ENCODE data around the gene GIGYF2. TPM values are rescaled to one million over a fixed set of nuclear protein-coding genes. Genes with fewer than 3 reads are reported as not detected.

Gene GIGYF2
- total RNA-seq, 2 experiments from 2014 or later = 57.2 to 63.8 TPM

- peaks cover 14% of the 10 kb centered on the region for H3K27me3 Mint-ChIP-seq
- H3K9me3 Mint-ChIP-seq (ENCODE audit: low read depth) = no peaks in the 10 kb centered on the region
- H3K27ac Mint-ChIP-seq = no peak overlapping the region
- DNase-seq (no peak), ATAC-seq (no peak)
- no peaks in the 10 kb centered on the region for H3K36me3 Mint-ChIP-seq
- CTCF ChIA-PET = interaction anchor here (0.6 kb wide), 1 partner anchor 281 kb away, joined by 3 read pairs; no protein-coding TSS in a partner anchor
- H3K4me3 Mint-ChIP-seq = no peak overlapping the region
- peaks cover 3% of the 10 kb centered on the region for H3K4me1 Mint-ChIP-seq
Observed at GRCh38 chr2:232877940-232878511, 180.9 kb downstream of the GIGYF2 start.

GRCh38 chr2:232878855-232879617 lies 181.9 kb downstream of the GIGYF2 start:
- Mint-ChIP-seq H3K4me3 (no peak overlapping the region), H3K27ac (no peak overlapping the region), H3K36me3 (no peaks in the 10 kb centered on the region), H3K27me3 (peaks cover 14% of the 10 kb centered on the region), H3K4me1 (peaks cover 3% of the 10 kb centered on the region), H3K9me3 (ENCODE audit: low read depth) (no peaks in the 10 kb centered on the region)
- ATAC-seq (no peak), DNase-seq (no peak)
- CTCF ChIA-PET = no interaction called here

DNA sequence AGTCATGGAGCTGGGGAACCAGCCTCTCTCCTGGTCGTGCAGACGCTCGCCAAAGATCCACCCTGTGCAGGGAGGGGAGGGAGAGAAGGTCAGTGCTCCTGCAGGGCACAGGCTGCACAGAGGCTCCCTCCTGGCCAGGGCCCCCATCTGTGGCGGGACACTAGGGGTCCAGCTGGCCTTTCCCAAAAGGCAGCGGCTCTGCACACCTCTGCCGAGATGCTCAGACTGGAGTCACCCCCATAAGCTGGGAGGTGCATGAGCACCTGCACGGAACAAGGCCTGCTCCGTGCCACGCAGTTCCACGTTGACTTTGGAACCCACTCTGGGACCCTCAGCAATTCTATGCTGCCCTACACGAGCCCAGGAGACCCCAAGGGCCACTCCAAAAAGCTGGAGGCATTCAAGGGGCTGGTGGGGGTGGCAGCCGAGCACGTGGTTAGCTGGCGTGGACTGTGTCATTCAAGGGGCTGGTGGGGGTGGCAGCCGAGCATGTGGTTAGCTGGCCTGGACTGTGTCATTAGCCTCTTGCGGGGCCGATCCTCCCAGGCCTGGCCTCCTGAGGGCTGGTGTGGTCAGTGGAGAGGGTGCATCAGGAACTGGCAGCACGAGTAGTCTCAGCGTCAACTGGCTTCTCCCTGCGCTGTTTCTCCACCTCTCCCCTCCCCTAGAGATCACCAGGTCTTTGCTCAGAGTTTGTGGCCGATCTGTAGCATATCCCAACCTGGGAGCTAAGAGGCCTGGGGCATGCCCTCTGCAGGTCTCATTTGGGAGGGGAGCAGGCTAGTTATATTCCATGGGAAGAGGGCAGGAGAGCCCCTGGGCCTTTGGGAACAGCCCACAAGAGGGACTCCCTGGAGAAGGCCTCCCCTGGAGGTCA lies 182.7 kb downstream of the GIGYF2 start:
- no peak overlapping the region for H3K4me3 Mint-ChIP-seq
- H3K27me3 Mint-ChIP-seq = peaks cover 14% of the 10 kb centered on the region
- CTCF ChIA-PET = no interaction called here
- ATAC-seq (no peak), DNase-seq (no peak)
- H3K4me1 Mint-ChIP-seq = peaks cover 3% of the 10 kb centered on the region
- no peaks in the 10 kb centered on the region for H3K36me3 Mint-ChIP-seq
- no peak overlapping the region for H3K27ac Mint-ChIP-seq
- H3K9me3 Mint-ChIP-seq (ENCODE audit: low read depth) = no peaks in the 10 kb centered on the region

DNA sequence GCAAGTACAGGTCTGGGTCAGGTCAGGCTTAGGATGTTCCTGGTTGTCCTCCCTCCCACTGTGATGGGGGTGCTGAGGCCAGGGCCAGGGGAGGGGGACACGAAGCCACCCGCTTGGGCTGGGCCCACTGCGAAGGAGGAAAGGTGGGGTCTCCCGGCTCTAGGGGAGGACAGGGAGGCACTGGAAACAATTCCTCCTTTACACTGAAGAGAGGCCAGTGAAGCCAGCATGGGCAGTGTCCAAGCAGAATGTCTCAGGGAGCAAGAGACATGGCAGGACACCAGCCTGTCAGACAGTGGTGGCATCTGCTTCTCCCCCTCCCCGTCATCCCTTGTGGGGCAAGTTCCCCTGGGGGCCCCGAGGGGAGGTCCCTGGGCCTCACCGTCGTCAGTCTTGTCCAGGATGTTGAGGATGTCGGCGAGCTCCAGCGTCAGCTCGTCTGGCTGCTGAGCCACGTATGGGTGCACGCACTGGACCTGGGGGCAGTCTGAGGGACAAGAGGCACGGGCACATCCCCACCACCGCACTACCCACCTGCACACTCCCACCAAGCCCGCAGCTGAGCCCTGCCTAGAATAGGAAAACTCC lies 183.7 kb downstream of the GIGYF2 start:
- H3K9me3 Mint-ChIP-seq (ENCODE audit: low read depth) = no peaks in the 10 kb centered on the region
- no peak overlapping the region for H3K4me3 Mint-ChIP-seq
- peaks cover 6% of the 10 kb centered on the region for H3K27me3 Mint-ChIP-seq
- H3K4me1 Mint-ChIP-seq = no peaks in the 10 kb centered on the region
- H3K36me3 Mint-ChIP-seq = no peaks in the 10 kb centered on the region
- H3K27ac Mint-ChIP-seq = no peak overlapping the region
- DNase-seq (no peak), ATAC-seq (no peak)
- CTCF ChIA-PET = no interaction called here

DNA sequence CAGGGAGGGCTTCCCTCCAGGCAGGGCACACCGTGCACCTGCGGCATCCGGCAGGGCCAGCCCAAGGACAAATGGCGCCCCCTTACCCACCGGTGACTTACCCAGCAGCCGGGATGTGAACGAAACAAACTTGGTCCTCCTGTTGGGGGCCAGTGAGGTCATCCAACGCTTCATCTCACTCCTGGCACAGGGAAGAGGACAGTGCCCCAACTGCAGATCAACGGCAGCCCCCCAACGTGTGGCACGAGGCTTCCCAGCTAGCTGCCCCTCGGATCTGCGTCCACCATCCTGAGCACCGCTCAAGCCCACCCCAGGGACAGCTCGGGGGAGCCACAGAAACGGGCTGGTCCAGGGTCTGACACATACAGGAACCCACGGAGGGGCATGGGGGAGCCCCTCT lies 185.0 kb downstream of the GIGYF2 start:
- DNase-seq (no peak), ATAC-seq (no peak)
- H3K9me3 Mint-ChIP-seq (ENCODE audit: low read depth) = no peaks in the 10 kb centered on the region
- H3K4me3 Mint-ChIP-seq = no peak overlapping the region
- peaks cover 6% of the 10 kb centered on the region for H3K27me3 Mint-ChIP-seq
- no peaks in the 10 kb centered on the region for H3K36me3 Mint-ChIP-seq
- CTCF ChIA-PET = no interaction called here
- H3K4me1 Mint-ChIP-seq = no peaks in the 10 kb centered on the region
- H3K27ac Mint-ChIP-seq = no peak overlapping the region

DNA sequence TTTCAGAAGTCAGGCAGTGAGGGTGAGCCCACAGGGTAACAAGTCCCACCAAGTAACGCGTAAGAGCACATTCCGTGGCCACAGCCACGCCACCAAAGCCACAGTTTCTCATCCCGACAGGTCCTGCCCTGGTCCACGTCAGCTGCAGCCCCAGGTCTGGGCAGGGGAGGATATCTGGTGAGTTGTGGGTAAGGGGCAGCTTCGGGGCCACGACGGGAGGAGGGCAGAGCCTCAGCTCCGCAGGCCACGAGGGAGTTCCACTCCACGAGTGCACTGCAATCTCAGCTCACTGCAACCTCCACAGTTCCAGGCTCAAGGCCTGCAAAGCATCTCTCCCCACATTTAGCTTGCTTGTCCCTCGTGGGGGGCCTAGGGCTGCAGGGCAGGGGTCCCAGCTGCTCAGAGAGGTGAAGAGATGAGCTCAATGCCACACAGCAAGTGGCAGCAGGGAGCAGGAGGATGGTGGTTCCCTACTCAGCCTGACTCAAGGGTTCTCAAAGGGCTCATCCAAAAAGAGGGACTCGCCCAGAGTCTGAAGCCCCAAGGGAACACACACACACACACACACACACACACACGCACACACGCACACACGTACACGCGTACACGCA lies 185.5 kb downstream of the GIGYF2 start:
- no peak overlapping the region for H3K4me3 Mint-ChIP-seq
- ATAC-seq (no peak), DNase-seq (no peak)
- H3K27me3 Mint-ChIP-seq = peaks cover 4% of the 10 kb centered on the region
- H3K9me3 Mint-ChIP-seq (ENCODE audit: low read depth) = no peaks in the 10 kb centered on the region
- H3K27ac Mint-ChIP-seq = no peak overlapping the region
- CTCF ChIA-PET = no interaction called here
- no peaks in the 10 kb centered on the region for H3K4me1 Mint-ChIP-seq
- H3K36me3 Mint-ChIP-seq = no peaks in the 10 kb centered on the region

DNA sequence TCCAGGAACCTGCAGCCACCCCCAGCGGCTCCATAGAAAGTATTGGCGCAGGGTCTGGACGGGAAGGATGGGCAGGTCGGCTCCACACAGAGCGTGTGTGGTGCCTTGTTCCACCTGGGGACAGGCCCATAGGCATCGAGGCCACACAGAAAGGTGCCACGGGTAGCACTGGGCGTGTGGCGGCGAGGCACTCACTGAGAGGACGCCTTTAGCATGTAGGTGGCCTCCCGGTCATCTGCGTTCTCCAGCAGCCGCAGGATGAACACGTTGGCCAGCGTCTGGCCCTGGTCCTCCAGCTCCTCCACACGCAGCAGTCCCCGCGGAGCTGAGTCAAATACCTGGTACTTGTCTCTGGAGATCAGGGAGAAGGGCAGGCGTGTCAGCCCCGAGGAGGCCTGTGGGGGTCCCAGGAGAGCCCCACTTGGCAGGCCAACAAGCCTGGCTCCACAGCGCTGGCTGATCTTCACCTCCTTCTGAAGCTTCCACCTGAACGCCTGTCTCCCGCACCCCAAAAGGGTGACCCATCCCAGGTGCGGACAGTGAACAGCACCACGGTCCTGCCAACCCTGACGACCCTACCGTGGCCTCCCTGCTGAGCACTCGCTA lies 186.1 kb downstream of the GIGYF2 start:
- H3K4me3 Mint-ChIP-seq = no peak overlapping the region

GRCh38 chr2:232884001-232884421 lies 186.9 kb downstream of the GIGYF2 start:
- no peaks in the 10 kb centered on the region for H3K4me1 Mint-ChIP-seq
- ATAC-seq (no peak), DNase-seq (no peak)
- no peaks in the 10 kb centered on the region for H3K27me3 Mint-ChIP-seq
- no peaks in the 10 kb centered on the region for H3K9me3 Mint-ChIP-seq (ENCODE audit: low read depth)
- no peak overlapping the region for H3K4me3 Mint-ChIP-seq
- CTCF ChIA-PET = no interaction called here
- H3K36me3 Mint-ChIP-seq = no peaks in the 10 kb centered on the region
- H3K27ac Mint-ChIP-seq = no peak overlapping the region

More for the DNA sequence above, 186.1 kb downstream of the GIGYF2 start:
- Mint-ChIP-seq H3K4me1 (no peaks in the 10 kb centered on the region), H3K27ac (no peak overlapping the region), H3K27me3 (no peaks in the 10 kb centered on the region), H3K36me3 (no peaks in the 10 kb centered on the region), H3K9me3 (ENCODE audit: low read depth) (no peaks in the 10 kb centered on the region)
- no peak for ATAC-seq
- no peak for DNase-seq
- CTCF ChIA-PET = no interaction called here

DNA sequence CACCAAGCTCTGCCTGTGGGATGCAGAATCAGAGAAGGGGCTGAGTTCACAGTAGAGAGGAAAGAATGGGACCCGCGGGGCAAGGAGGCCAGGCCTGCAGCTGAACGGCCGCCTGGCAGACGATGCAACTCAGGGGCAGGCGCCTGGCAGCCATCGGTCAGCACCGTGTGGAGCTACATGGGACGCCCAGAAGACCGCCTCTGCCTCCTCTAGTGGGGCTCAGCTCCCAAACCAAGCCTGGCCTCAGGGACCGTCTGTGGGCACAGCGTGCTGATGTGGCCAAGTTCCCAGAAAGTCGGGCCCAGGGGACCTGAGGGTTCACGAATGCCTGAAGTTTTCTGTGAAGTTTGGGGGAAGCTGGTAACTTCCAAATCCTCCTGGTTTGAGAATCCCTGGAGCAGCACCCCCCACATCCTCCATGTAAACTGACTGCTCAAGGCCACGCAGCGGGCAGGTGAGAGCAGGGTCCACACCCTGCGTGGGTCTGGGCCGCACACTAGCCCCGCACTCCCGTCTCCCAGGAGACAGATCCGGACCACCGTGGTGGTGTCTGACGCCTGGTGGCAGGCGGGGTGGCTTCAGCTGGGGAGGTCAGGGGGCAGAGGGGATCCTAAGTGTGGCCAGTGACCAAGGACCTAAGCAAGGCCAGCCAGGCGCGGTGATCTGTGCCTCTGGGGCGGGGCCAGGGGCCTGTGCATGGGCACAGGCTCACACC lies 187.6 kb downstream of the GIGYF2 start:
- DNase-seq = no peak
- Mint-ChIP-seq H3K4me3 (no peak overlapping the region), H3K9me3 (ENCODE audit: low read depth) (no peaks in the 10 kb centered on the region), H3K36me3 (no peaks in the 10 kb centered on the region), H3K27me3 (no peaks in the 10 kb centered on the region), H3K27ac (no peak overlapping the region), H3K4me1 (no peaks in the 10 kb centered on the region)
- ATAC-seq = no peak
- CTCF ChIA-PET = no interaction called here

DNA sequence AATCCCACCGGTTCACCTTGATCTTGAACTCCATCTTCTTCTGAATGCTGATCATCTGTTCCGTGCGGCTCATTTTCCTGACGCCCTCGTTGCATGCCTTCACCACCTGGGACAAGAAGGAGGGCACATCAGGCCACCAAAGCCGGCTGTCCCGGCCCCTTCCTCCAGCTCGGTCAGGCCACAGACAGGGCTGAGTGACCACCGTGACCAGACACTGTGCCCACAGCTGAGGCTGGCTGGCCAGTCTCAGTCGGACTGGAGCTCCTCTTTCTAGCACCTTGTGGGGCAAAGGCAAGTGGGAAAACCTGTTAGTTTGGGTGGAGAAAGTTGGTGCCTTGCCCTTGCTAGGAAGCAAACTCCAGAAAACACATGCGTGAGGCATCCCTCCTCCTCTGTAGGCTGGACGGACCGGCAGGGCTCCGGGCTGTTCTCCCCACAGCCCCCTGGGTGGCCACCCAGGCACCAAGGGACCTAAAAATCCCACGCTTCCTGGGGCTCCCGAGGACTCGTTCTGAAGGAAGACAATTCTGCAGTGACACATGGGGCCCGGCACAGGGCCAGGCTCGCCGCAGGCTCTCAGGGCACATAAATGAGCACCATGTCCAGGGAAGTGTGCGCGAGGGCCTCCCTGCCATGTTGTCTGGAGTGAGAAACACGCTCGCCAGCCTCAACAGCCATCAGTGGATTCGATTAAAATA lies 188.3 kb downstream of the GIGYF2 start:
- H3K27me3 Mint-ChIP-seq = no peaks in the 10 kb centered on the region
- H3K36me3 Mint-ChIP-seq = no peaks in the 10 kb centered on the region
- ATAC-seq = no peak
- H3K4me3 Mint-ChIP-seq = no peak overlapping the region
- CTCF ChIA-PET = no interaction called here
- H3K4me1 Mint-ChIP-seq = no peaks in the 10 kb centered on the region
- H3K9me3 Mint-ChIP-seq (ENCODE audit: low read depth) = no peaks in the 10 kb centered on the region
- no peak overlapping the region for H3K27ac Mint-ChIP-seq
- no peak for DNase-seq

- Mint-ChIP-seq H3K27ac (no peak overlapping the region), H3K27me3 (no peaks in the 10 kb centered on the region), H3K36me3 (no peaks in the 10 kb centered on the region), H3K4me1 (no peaks in the 10 kb centered on the region), H3K4me3 (no peak overlapping the region), H3K9me3 (ENCODE audit: low read depth) (no peaks in the 10 kb centered on the region)
- ATAC-seq (no peak), DNase-seq (no peak)
- CTCF ChIA-PET = no interaction called here
Observed at GRCh38 chr2:232886176-232886575, 189.0 kb downstream of the GIGYF2 start.

GRCh38 chr2:232886632-232887031 lies 189.5 kb downstream of the GIGYF2 start:
- no peaks in the 10 kb centered on the region for H3K36me3 Mint-ChIP-seq
- CTCF ChIA-PET = no interaction called here
- H3K9me3 Mint-ChIP-seq (ENCODE audit: low read depth) = no peaks in the 10 kb centered on the region
- H3K27ac Mint-ChIP-seq = no peak overlapping the region
- ATAC-seq (no peak), DNase-seq (no peak)
- H3K4me1 Mint-ChIP-seq = no peaks in the 10 kb centered on the region
- no peaks in the 10 kb centered on the region for H3K27me3 Mint-ChIP-seq
- H3K4me3 Mint-ChIP-seq = no peak overlapping the region

All from activated CD8-positive, alpha-beta memory T cell treated with anti-CD3 and anti-CD28 coated beads, Interleukin-2, amount 10 ng/mL, durations not matched to agents 7 days and 5 days (primary cell).